SK-N-SH treated with all-trans-retinoic acid at 6 μM for 48 hours (cell line): ENCODE measurements around the gene NOS2.

Source experiments
- ATAC-seq: fragments of 200-7000 bp; cut with Tn5 transposase; 3 replicates; pipeline ENCODE4 v1.9.1; 2020; ENCODE audit warnings: mild to moderate bottlenecking, moderate library complexity
- ARNTL ChIP-seq: fragments of 450-650 bp; formaldehyde crosslinking; IDR thresholded peaks from 2 replicates; pipeline ENCODE4 v1.5.0; 2020; ENCODE audit warnings: low read depth, mild to moderate bottlenecking, moderate library complexity, borderline replicate concordance
- BACH2 ChIP-seq: fragments of 250-450 bp; sonication (Bioruptor Pico); IDR thresholded peaks from 2 replicates; pipeline ENCODE4 v1.9.0; 2021; ENCODE audit warnings: mild to moderate bottlenecking, borderline replicate concordance
- CSDC2 ChIP-seq: fragments of 250-450 bp; sonication (Bioruptor Pico); IDR thresholded peaks from 2 replicates; pipeline ENCODE4 v1.5.0; 2020; ENCODE audit warnings: mild to moderate bottlenecking, moderate library complexity
- ESRRG ChIP-seq: fragments of 250-450 bp; sonication (Bioruptor Pico); IDR thresholded peaks from 2 replicates; pipeline ENCODE4 v1.6.1; 2021; ENCODE audit warnings: mild to moderate bottlenecking
- ISL1 ChIP-seq: fragments of 250-450 bp; sonication (Bioruptor Pico); IDR thresholded peaks from 2 replicates; pipeline ENCODE4 v2.1.2; 2022; ENCODE audit warnings: mild to moderate bottlenecking, moderate library complexity
- OSR1 ChIP-seq: fragments of 250-450 bp; sonication (Bioruptor Pico); IDR thresholded peaks from 2 replicates; pipeline ENCODE4 v1.8.0; 2022; ENCODE audit warnings: moderate library complexity, mild to moderate bottlenecking, inconsistent platforms
- PPARA ChIP-seq: fragments of 250-450 bp; sonication (Bioruptor Pico); IDR thresholded peaks from 2 replicates; pipeline ENCODE4 v1.5.0; 2020; ENCODE audit warnings: mild to moderate bottlenecking, borderline replicate concordance
- RARB ChIP-seq: fragments of 250-450 bp; sonication (Bioruptor Pico); IDR thresholded peaks from 2 replicates; pipeline ENCODE4 v1.8.0; 2021; ENCODE audit warnings: mild to moderate bottlenecking, moderate library complexity
- SNAI2 ChIP-seq: fragments of 250-450 bp; sonication (Bioruptor Pico); IDR thresholded peaks from 2 replicates; pipeline ENCODE4 v1.5.0; 2020; ENCODE audit warnings: mild to moderate bottlenecking, moderate library complexity
- TCF4 ChIP-seq: fragments of 250-450 bp; sonication (Bioruptor Pico); IDR thresholded peaks from 2 replicates; pipeline ENCODE4 v1.8.0; 2021; ENCODE audit warnings: mild to moderate bottlenecking, moderate library complexity, borderline replicate concordance
- TOX ChIP-seq: fragments of 250-450 bp; sonication (Bioruptor Pico); IDR thresholded peaks from 2 replicates; pipeline ENCODE4 v1.8.0; 2021; ENCODE audit warnings: mild to moderate bottlenecking, moderate library complexity, borderline replicate concordance
- ZC3H10 ChIP-seq: fragments of 250-450 bp; sonication (Bioruptor Pico); IDR thresholded peaks from 2 replicates; pipeline ENCODE4 v1.5.1; 2021; ENCODE audit warnings: mild to moderate bottlenecking, moderate library complexity
- ZFP3 ChIP-seq: fragments of 250-450 bp; sonication (Bioruptor Pico); IDR thresholded peaks from 2 replicates; pipeline ENCODE4 v1.5.0; 2020; ENCODE audit warnings: mild to moderate bottlenecking, moderate library complexity
- ZNF565 ChIP-seq: fragments of 450-650 bp; formaldehyde crosslinking; conservative IDR thresholded peaks from 2 replicates; pipeline ENCODE4 v1.5.0; 2020; ENCODE audit warnings: low read depth, mild to moderate bottlenecking, moderate library complexity
- ZNF8 ChIP-seq: fragments of 450-650 bp; formaldehyde crosslinking; IDR thresholded peaks from 2 replicates; pipeline ENCODE4 v1.5.0; 2020; ENCODE audit warnings: mild to moderate bottlenecking, moderate library complexity
- TF ChIP-seq, protein P1 (sequence below): fragments of 250-450 bp; sonication (Bioruptor Pico); IDR thresholded peaks from 2 replicates; pipeline ENCODE4 v1.5.1; 2020; ENCODE audit warnings: low read depth, mild to moderate bottlenecking, moderate library complexity
- TF ChIP-seq, protein P2 (sequence below): fragments of 250-450 bp; sonication (Bioruptor Pico); IDR thresholded peaks from 2 replicates; pipeline ENCODE4 v1.5.0; 2020; ENCODE audit warnings: mild to moderate bottlenecking, moderate library complexity
- TF ChIP-seq, protein P3 (sequence below): fragments of 250-450 bp; sonication (Bioruptor Pico); IDR thresholded peaks from 2 replicates; pipeline ENCODE4 v1.8.0; 2020; ENCODE audit warnings: mild to moderate bottlenecking, moderate library complexity, borderline replicate concordance
- TF ChIP-seq, protein P4 (sequence below): fragments of 250-450 bp; sonication (Bioruptor Pico); IDR thresholded peaks from 2 replicates; pipeline ENCODE4 v1.8.0; 2021; ENCODE audit warnings: low read depth, mild to moderate bottlenecking, moderate library complexity, borderline replicate concordance
- TF ChIP-seq, protein P5 (sequence below): fragments of 250-450 bp; sonication (Bioruptor Pico); IDR thresholded peaks from 2 replicates; pipeline ENCODE4 v1.5.1; 2021; ENCODE audit warnings: mild to moderate bottlenecking, moderate library complexity

The NOS2 gene

DNA sequence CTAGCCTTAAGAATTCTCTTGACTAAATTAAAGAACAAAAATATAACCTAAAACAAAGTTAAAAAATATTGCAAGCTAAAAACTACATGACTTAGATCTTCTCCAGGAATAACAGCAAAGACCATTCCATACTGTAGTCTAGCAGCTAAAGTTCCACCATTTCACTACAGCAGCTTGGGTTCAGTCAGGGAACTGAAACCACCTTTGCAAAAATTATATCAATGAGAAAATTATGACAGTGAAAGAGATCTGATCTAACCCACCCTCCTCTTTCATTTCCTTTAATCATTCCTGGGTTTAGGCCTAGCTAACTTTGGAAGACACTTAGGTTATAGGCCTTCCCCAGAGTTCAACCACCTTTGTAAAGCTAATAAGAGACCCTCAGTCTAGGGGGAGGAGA lies 36.3 kb upstream of the NOS2 start:
- TF ChIP-seq, protein P1, sequence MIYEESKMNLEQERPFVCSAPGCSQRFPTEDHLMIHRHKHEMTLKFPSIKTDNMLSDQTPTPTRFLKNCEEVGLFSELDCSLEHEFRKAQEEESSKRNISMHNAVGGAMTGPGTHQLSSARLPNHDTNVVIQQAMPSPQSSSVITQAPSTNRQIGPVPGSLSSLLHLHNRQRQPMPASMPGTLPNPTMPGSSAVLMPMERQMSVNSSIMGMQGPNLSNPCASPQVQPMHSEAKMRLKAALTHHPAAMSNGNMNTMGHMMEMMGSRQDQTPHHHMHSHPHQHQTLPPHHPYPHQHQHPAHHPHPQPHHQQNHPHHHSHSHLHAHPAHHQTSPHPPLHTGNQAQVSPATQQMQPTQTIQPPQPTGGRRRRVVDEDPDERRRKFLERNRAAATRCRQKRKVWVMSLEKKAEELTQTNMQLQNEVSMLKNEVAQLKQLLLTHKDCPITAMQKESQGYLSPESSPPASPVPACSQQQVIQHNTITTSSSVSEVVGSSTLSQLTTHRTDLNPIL (CRISPR knock-in tag), result no peak
- TF ChIP-seq, protein P2, sequence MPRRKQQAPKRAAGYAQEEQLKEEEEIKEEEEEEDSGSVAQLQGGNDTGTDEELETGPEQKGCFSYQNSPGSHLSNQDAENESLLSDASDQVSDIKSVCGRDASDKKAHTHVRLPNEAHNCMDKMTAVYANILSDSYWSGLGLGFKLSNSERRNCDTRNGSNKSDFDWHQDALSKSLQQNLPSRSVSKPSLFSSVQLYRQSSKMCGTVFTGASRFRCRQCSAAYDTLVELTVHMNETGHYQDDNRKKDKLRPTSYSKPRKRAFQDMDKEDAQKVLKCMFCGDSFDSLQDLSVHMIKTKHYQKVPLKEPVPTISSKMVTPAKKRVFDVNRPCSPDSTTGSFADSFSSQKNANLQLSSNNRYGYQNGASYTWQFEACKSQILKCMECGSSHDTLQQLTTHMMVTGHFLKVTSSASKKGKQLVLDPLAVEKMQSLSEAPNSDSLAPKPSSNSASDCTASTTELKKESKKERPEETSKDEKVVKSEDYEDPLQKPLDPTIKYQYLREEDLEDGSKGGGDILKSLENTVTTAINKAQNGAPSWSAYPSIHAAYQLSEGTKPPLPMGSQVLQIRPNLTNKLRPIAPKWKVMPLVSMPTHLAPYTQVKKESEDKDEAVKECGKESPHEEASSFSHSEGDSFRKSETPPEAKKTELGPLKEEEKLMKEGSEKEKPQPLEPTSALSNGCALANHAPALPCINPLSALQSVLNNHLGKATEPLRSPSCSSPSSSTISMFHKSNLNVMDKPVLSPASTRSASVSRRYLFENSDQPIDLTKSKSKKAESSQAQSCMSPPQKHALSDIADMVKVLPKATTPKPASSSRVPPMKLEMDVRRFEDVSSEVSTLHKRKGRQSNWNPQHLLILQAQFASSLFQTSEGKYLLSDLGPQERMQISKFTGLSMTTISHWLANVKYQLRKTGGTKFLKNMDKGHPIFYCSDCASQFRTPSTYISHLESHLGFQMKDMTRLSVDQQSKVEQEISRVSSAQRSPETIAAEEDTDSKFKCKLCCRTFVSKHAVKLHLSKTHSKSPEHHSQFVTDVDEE, result no peak
- TF ChIP-seq OSR1 (no peak), ZNF565 (CRISPR knock-in tag) (no peak), SNAI2 (CRISPR knock-in tag) (no peak), BACH2 (CRISPR knock-in tag) (no peak), ESRRG (CRISPR knock-in tag) (no peak), TCF4 (CRISPR knock-in tag) (no peak), PPARA (CRISPR knock-in tag) (no peak), ZFP3 (CRISPR knock-in tag) (no peak), ARNTL (CRISPR knock-in tag) (no peak), ZNF8 (CRISPR knock-in tag) (no peak), RARB (CRISPR knock-in tag) (no peak), TOX (no peak)
- TF ChIP-seq, protein P3, sequence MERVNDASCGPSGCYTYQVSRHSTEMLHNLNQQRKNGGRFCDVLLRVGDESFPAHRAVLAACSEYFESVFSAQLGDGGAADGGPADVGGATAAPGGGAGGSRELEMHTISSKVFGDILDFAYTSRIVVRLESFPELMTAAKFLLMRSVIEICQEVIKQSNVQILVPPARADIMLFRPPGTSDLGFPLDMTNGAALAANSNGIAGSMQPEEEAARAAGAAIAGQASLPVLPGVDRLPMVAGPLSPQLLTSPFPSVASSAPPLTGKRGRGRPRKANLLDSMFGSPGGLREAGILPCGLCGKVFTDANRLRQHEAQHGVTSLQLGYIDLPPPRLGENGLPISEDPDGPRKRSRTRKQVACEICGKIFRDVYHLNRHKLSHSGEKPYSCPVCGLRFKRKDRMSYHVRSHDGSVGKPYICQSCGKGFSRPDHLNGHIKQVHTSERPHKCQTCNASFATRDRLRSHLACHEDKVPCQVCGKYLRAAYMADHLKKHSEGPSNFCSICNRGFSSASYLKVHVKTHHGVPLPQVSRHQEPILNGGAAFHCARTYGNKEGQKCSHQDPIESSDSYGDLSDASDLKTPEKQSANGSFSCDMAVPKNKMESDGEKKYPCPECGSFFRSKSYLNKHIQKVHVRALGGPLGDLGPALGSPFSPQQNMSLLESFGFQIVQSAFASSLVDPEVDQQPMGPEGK, result no peak
- TF ChIP-seq, protein P4, sequence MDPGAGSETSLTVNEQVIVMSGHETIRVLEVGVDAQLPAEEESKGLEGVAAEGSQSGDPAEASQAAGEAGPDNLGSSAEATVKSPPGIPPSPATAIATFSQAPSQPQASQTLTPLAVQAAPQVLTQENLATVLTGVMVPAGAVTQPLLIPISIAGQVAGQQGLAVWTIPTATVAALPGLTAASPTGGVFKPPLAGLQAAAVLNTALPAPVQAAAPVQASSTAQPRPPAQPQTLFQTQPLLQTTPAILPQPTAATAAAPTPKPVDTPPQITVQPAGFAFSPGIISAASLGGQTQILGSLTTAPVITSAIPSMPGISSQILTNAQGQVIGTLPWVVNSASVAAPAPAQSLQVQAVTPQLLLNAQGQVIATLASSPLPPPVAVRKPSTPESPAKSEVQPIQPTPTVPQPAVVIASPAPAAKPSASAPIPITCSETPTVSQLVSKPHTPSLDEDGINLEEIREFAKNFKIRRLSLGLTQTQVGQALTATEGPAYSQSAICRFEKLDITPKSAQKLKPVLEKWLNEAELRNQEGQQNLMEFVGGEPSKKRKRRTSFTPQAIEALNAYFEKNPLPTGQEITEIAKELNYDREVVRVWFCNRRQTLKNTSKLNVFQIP, result no peak
- TF ChIP-seq, protein P5, sequence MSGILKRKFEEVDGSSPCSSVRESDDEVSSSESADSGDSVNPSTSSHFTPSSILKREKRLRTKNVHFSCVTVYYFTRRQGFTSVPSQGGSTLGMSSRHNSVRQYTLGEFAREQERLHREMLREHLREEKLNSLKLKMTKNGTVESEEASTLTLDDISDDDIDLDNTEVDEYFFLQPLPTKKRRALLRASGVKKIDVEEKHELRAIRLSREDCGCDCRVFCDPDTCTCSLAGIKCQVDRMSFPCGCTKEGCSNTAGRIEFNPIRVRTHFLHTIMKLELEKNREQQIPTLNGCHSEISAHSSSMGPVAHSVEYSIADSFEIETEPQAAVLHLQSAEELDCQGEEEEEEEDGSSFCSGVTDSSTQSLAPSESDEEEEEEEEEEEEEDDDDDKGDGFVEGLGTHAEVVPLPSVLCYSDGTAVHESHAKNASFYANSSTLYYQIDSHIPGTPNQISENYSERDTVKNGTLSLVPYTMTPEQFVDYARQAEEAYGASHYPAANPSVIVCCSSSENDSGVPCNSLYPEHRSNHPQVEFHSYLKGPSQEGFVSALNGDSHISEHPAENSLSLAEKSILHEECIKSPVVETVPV (CRISPR knock-in tag), result no peak
- no peak for ATAC-seq

DNA sequence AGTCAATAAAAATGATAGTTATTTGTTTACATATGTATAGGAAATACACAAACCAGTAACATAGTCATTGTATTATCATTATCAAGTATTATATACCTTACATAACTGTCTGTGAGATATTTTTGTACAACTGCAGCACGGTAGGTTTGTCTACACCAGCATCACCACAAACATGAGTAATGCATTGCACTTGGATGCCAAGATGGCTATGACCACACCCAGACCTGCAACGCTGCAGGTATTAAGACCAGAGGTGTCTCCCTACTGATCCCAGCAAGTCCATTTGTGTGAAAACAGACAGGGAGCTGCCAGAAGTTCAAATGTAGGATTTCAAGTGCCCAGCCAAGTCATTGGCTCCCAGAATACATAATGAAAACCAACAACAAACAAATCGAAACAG lies 34.2 kb upstream of the NOS2 start:
- no peak for ATAC-seq
- TF ChIP-seq RARB (CRISPR knock-in tag) (no peak), TOX (no peak), TCF4 (CRISPR knock-in tag) (no peak), ZC3H10 (no peak), ZNF565 (CRISPR knock-in tag) (no peak), BACH2 (CRISPR knock-in tag) (no peak), CSDC2 (no peak), ESRRG (CRISPR knock-in tag) (no peak), ISL1 (CRISPR knock-in tag) (no peak), PPARA (CRISPR knock-in tag) (no peak)
- TF ChIP-seq, protein P4, result no peak
- TF ChIP-seq, protein P5 (CRISPR knock-in tag), result no peak
- TF ChIP-seq, protein P1 (CRISPR knock-in tag), result no peak
- TF ChIP-seq, protein P3, result no peak
